Measurements from ENCODE around the gene SAMD7.

Gene SAMD7

DNA sequence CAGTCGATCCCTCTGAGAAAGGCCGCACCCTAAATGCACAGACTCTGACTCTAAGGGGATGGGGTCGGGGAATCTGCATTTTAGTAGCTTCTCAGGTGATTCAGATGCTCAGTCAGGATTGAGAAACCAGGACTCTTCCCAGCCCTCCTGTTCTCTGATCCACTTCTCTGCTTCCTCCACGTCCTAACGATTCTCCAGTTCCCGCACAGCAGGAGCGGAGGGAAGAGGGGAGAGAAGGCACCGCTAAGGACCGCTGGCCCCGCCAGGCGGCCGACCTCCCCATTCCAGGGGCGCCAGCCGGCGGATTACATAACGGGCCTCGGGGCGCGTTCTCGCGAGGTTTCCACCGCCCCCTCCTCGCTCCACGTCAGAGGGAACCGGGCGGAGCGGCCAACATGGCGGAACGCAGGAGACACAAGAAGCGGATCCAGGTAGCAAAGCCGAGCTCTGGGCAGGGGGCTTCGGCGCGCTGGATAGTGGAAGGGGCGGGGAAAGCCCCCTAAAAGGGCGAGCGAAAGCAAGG lies 55.1 kb downstream of the SAMD7 start, which contains the start of gene SEC62:
Gene SEC62, plus strand, starts transcription at position 380 of the 523 bp plus-strand sequence. Its CDS starts 16 bp downstream, at position 396.
- Histone ChIP-seq H3K36me3 (peaks cover 3% of the 10 kb centered on the region; the same call in 1 of the 2 replicates), H3K4me1 (no peaks in the 10 kb centered on the region), H3K9me3 (no peaks in the 10 kb centered on the region), H3K27me3 (no peaks in the 10 kb centered on the region), H3K4me3 (ENCODE audit: low read depth, low read length) (peak within 1 kb of the TSS; percentile 85)
- TF ChIP-seq, protein P1, sequence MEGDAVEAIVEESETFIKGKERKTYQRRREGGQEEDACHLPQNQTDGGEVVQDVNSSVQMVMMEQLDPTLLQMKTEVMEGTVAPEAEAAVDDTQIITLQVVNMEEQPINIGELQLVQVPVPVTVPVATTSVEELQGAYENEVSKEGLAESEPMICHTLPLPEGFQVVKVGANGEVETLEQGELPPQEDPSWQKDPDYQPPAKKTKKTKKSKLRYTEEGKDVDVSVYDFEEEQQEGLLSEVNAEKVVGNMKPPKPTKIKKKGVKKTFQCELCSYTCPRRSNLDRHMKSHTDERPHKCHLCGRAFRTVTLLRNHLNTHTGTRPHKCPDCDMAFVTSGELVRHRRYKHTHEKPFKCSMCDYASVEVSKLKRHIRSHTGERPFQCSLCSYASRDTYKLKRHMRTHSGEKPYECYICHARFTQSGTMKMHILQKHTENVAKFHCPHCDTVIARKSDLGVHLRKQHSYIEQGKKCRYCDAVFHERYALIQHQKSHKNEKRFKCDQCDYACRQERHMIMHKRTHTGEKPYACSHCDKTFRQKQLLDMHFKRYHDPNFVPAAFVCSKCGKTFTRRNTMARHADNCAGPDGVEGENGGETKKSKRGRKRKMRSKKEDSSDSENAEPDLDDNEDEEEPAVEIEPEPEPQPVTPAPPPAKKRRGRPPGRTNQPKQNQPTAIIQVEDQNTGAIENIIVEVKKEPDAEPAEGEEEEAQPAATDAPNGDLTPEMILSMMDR (IDR thresholded peaks at IDR 0.05; ENCODE audit: low read depth, low read length): peak; percentile 59
- peak; percentile 97 for DNase-seq

DNA sequence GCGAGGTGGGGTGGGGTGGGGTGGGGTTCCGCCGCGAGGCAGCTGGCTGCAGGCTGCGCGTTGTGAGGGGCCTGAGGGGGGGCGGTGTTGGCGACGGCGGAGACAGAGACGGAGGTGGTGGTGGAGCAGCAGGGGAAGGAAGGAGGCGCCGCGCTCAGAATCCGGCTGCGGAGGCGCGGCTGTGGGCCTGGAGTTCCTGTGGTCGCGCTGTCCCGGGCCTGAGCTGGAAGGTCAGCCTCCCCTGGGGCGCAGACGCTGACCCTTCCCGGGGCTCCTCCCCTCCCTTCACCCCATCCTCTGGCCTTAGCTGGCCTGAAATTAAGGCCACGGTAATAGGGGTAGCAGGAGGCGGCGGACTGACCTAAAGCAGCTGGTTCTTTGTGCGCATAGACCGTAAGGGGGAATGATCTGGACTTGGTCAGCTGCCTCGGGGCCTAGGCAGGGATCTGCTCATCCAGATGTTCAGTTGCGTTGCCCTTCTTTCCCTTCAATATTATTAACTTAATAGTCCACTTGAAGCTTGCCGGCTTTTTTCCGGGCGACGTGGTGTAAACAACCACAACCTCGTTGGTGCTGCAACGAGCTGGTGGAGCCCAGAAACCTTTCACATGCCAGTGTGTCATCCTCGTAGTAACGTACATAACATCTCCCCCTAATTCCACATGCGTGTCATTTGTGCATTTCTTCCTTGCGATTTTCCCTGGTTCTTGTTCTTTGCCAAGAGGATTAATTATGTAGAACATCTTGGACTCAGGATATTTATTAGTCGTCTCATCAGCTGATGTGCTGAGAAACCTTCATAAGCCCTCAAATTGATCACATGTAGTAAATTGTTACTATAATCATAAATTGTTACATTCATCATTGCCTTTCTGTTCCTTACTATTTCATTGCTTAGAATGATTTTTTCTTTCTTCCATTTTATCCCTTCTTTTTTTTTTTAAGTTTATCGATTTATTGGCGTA lies 55.9 kb downstream of the SAMD7 start:
- TF ChIP-seq, protein P1 (IDR thresholded peaks at IDR 0.05; ENCODE audit: low read depth, low read length): no peak
- Histone ChIP-seq H3K4me3 (ENCODE audit: low read depth, low read length) (peak overlapping the region; percentile 85), H3K4me1 (no peaks in the 10 kb centered on the region), H3K27me3 (no peaks in the 10 kb centered on the region), H3K9me3 (no peaks in the 10 kb centered on the region), H3K36me3 (peaks cover 3% of the 10 kb centered on the region; the same call in 1 of the 2 replicates)
- peak; percentile 34 for DNase-seq

DNA sequence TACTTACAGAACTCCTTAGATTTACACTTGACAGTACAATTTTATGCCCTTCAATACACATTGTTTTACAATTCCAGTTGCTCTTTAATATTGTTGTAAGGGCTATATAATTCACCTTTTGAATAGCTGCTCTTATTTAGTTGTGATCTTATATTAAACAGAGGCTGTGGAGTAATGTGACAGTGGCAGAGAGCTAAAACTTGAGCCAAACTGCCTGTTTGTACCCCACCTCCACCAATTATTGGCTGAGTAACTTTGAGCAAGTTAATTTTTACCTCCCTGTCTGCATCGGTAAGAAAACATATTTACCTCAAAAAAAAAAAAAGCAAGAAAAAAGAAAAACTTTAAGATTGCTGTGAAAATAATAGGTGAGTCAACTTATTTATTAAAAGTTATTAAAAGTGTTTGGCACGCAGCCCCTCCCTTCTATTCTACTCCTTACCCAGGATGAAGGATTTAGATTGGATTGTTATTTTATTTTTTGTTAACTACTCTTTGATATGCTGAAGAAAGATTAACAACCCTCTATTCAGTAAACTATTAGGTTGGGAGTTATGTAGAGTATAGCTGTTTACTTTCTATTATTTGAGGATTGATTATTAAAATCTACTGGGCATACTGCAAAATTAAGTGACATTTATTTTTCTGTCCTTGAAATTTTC lies 57.0 kb downstream of the SAMD7 start:
- no peaks in the 10 kb centered on the region for H3K9me3 ChIP-seq
- H3K4me1 ChIP-seq: no peaks in the 10 kb centered on the region
- peaks cover 3% of the 10 kb centered on the region; the same call in 1 of the 2 replicates for H3K36me3 ChIP-seq
- no peaks in the 10 kb centered on the region for H3K27me3 ChIP-seq
- TF ChIP-seq, protein P1 (IDR thresholded peaks at IDR 0.05; ENCODE audit: low read depth, low read length): no peak
- DNase-seq: no peak
- peak overlapping the region; percentile 85 for H3K4me3 ChIP-seq (ENCODE audit: low read depth, low read length)

DNA sequence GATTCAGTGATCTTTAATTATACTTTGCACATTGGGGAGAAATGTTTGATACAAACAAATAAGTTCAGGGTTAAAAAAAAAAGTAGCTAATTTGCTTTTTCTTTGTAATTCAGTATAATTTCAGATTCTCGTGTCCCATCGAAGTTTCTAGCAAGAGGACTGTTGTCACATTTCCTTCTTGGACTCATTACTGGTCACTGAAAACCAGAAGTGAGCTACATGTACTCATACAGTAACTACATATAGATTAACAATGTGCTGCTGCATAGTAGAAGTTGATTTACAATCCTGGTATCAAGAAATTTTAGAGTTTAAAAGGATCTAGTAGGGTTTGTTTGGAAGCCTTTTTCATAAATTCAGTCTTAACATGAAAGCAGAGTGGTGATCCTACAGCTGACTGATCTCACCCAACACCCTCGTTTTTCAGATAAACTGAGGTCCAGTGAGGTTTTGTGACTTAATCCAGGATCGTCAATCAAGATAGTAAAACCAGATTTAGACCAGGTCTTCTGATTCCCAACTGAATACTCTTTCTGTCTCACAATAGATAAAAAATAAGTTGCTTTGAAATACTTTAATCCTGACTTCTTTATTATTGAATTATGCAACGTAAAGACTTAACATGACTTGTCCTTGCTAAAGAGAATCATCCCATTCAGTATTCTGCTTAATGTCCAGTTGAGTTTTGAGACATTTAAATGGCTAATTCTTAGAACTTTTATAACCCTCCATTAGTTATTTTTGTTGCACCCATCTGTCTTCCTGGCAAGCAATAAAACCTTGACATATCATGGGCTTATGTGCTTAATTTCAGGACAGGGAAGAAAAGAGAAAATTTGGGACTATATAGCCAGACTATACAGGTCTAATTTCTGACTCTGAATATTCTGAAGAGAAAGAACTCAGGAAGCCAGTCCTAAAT lies 58.1 kb downstream of the SAMD7 start:
- Histone ChIP-seq H3K27me3 (no peaks in the 10 kb centered on the region), H3K4me1 (no peaks in the 10 kb centered on the region), H3K9me3 (no peaks in the 10 kb centered on the region), H3K4me3 (ENCODE audit: low read depth, low read length) (no peak overlapping the region), H3K36me3 (peaks cover 3% of the 10 kb centered on the region)
- DNase-seq: no peak
- TF ChIP-seq, protein P1 (IDR thresholded peaks at IDR 0.05; ENCODE audit: low read depth, low read length): no peak

DNA sequence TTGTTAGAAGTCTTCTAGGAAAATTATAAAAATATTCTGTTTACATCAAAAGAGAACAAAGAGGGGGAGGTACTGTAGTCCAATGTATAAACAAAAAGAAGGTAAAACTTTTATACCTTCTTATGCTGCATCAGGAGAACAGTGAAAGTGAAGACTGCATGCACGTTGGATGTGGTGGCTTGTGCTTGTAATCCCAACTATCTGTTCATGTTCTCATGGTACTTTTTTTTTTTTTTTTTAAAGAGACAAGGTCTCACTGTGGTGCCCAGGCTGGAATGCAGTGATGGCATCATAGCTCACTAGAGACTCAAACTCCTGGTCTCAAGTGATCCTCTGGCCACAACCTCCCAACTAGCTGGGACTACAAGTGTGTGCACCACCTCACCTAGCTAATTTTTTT lies 59.5 kb downstream of the SAMD7 start:
- H3K36me3 ChIP-seq: peaks cover 7% of the 10 kb centered on the region
- no peak for DNase-seq
- no peaks in the 10 kb centered on the region for H3K4me1 ChIP-seq

More for the DNA sequence above, 59.5 kb downstream of the SAMD7 start:
- TF ChIP-seq, protein P1 (IDR thresholded peaks at IDR 0.05; ENCODE audit: low read depth, low read length): no peak
- Histone ChIP-seq H3K9me3 (no peaks in the 10 kb centered on the region), H3K4me3 (ENCODE audit: low read depth, low read length) (no peak overlapping the region), H3K27me3 (no peaks in the 10 kb centered on the region)

Data from BE2C (cell line).